Body of pancreas (tissue), 4 donors: Measurements from ENCODE around the gene DNAJC17. TPM values are rescaled to one million over a fixed set of nuclear protein-coding genes. Genes with fewer than 3 reads are reported as not detected.

Source experiments
- ATAC-seq: fragments of 150-250 bp; one replicate; pipeline ENCODE4 v1.9.1; 2016
- DNase-seq, 4 donors: peaks; one replicate each; pipeline ENCODE4 v3.0.0-alpha.2; 2019
- H3K27ac ChIP-seq, 4 donors: fragments of 200-600 bp; sonication (generic); 1 replicate in 3 of 4; 2 replicates in 1 of 4; pipeline versions ENCODE4 v1.5.1 to v1.6.1; 2016 to 2019; ENCODE audit warnings: mild to moderate bottlenecking in 1 of 4, mixed read lengths in 1 of 4, moderate library complexity in 1 of 4
- H3K27me3 ChIP-seq, 2 donors: fragments of 200-600 bp; sonication (generic); one replicate each; pipeline ENCODE4 v1.6.0; 2016; ENCODE audit warnings: mild to moderate bottlenecking in 1 of 2
- H3K36me3 ChIP-seq, 2 donors: fragments of 200-600 bp; sonication (generic); replicated peaks in 1 of 2; 2 replicates each; pipeline ENCODE4 v1.5.1; 2016; ENCODE audit warnings: low read depth in 2 of 2; ENCODE audit not compliant: insufficient read depth in 1 of 2
- H3K4me1 ChIP-seq: fragments of 200-600 bp; sonication (generic); one replicate; pipeline ENCODE4 v1.6.0; 2016
- H3K4me3 ChIP-seq, 2 donors: fragments of 200-600 bp; sonication (generic); 1 replicate in 1 of 2; 2 replicates in 1 of 2; pipeline ENCODE4 v1.5.1; 2016 to 2019
- H3K9me3 ChIP-seq, 3 donors: fragments of 200-600 bp; sonication (generic); 1 replicate in 2 of 3; 2 replicates in 1 of 3; pipeline ENCODE4 v1.5.1; 2016
- POLR2A ChIP-seq, 3 donors: fragments of 450-650 bp; IDR thresholded peaks; one replicate each; pipeline ENCODE4 v1.6.1; 2016; ENCODE audit warnings: antibody characterized with exemption in 3 of 3, mild to moderate bottlenecking in 2 of 3
- WGBS, 2 donors: methylation state at CpG; one replicate each; pipeline ENCODE4 v1.1.5; 2017; 5-methylcytosine and 5-hydroxymethylcytosine counted together
- intact Hi-C: fragments of 100-400 bp; cut with DNase I; formaldehyde crosslinking; loops from one replicate; pipeline ENCODE4 v1.15.1; 2023
- total RNA-seq, 2 donors: library from RNA; depleted of rRNA; stranded (reverse); fragments of >200 nt; gene quantifications; one replicate each; pipeline ENCODE4 v1.1.0, GENCODE V29; 2016
- TF ChIP-seq, protein P1 (sequence below), 7 experiments: fragments of 450-650 bp in 4 of 7; fragments of 200-600 bp in 3 of 7; sonication (generic) in 3 of 7; IDR thresholded peaks; one replicate each; pipeline ENCODE4 v1.5.1; 2016 to 2019; ENCODE audit warnings: antibody characterized with exemption in 7 of 7

The DNAJC17 gene
- total RNA-seq, 2 donors from 2014 or later = 18.7 to 36.6 TPM

DNA sequence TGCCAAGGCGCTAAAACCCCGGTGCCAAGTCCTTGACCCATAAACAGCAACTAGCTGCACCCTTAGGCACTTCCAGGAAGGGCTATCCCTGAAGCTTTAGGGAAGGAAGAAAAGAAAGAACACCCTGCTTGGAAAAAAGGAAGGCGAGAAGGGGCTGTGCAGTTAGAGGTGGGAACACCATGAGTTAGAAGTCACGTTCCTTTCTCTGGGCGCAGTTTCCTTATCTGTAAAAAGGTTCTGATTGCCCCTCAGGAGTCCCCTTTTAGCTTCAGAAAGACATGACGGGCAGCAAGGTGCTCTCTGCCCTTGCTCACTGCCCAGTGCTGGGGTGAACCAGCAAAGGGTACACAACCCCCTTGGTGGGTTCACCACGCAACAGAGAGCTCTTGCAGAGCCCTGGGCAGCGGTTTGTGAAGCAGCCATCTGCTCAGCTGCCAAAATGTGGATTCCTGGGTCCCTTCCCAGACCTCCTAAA lies 42.6 kb downstream of the DNAJC17 start:
- TF ChIP-seq POLR2A (IDR thresholded peaks at IDR 0.05) = no peak
- TF ChIP-seq, protein P1, sequence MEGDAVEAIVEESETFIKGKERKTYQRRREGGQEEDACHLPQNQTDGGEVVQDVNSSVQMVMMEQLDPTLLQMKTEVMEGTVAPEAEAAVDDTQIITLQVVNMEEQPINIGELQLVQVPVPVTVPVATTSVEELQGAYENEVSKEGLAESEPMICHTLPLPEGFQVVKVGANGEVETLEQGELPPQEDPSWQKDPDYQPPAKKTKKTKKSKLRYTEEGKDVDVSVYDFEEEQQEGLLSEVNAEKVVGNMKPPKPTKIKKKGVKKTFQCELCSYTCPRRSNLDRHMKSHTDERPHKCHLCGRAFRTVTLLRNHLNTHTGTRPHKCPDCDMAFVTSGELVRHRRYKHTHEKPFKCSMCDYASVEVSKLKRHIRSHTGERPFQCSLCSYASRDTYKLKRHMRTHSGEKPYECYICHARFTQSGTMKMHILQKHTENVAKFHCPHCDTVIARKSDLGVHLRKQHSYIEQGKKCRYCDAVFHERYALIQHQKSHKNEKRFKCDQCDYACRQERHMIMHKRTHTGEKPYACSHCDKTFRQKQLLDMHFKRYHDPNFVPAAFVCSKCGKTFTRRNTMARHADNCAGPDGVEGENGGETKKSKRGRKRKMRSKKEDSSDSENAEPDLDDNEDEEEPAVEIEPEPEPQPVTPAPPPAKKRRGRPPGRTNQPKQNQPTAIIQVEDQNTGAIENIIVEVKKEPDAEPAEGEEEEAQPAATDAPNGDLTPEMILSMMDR (IDR thresholded peaks at IDR 0.05) = no peak
- 8 to 14% methylated on average over 6 to 8 of the region's 8 CpGs for WGBS, 2 donors
- no peaks in the 10 kb centered on the region for H3K36me3 ChIP-seq
- DNase-seq = no peak
- H3K4me3 ChIP-seq = peak overlapping the region in 1 of 2 donors; percentile 18
- peaks cover 36% of the 10 kb centered on the region for H3K4me1 ChIP-seq
- H3K9me3 ChIP-seq = no peaks in the 10 kb centered on the region
- no peaks in the 10 kb centered on the region for H3K27me3 ChIP-seq
- no peak for ATAC-seq
- intact Hi-C loops = no loop called here
- peak overlapping the region; percentile 72 to 94 (median 86) for H3K27ac ChIP-seq

DNA sequence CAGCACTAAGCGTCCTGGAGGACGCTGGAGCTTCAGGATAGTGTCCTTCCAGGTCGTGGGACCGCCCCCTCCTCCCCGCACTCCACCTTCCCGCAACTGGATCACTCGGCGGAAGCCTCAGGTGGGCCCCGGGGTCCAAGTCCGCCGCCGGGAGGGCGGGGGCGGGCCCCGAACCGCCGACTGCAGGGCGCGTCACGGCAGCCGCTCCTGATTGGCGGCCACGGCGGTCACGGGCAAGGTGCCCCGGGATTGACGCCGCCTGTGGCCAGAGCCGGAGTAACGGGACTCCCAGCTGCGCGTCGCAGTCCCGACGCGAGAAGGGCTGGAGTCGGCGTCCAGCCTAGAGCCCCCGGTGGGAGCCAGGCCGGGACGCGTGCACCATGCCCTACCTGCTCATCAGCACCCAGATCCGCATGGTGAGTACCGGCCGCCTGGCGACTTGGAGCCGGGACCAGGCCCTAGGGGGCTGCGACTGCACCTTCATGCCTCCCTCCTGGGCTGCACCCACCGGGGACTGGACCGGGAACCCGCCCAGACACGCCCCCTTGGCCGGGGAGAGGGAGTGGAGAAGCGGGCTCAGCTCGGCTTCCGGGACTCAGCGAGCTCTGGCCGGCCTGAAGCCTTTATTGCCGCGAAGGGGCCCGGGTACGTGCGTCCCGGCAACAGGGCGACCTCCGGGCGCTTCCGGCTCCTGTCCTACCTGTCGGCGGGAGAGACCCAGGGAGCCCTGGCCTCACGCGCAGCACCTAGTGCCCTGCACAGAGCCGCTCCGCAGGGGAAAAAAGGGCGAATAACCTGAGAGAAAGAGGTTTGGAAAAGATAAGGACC lies 43.3 kb downstream of the DNAJC17 start, which contains the start of gene GCHFR:
TSS of gene GCHFR (plus strand) at position 268 of the 828 bp plus-strand sequence. CDS start at position 381, 113 bp downstream.
- no peaks in the 10 kb centered on the region for H3K27me3 ChIP-seq
- H3K4me3 ChIP-seq = peak within 1 kb of the TSS; percentile 18 to 20
- H3K9me3 ChIP-seq = no peaks in the 10 kb centered on the region
- H3K4me1 ChIP-seq = peaks cover 36% of the 10 kb centered on the region
- WGBS, 2 donors = 0 to 1% methylated on average over 11 to 75 of the region's 75 CpGs
- intact Hi-C loops = no loop called here
- peak within 1 kb of the TSS; percentile 72 to 94 (median 86) for H3K27ac ChIP-seq
- TF ChIP-seq, protein P1 (IDR thresholded peaks at IDR 0.05) = peak in 6 of 7 experiments; percentile 32 to 52 (median 42)
- TF ChIP-seq POLR2A (IDR thresholded peaks at IDR 0.05) = peak; percentile 37 to 67 (median 62)
- peak; percentile 77 to 85 (median 82) for DNase-seq
- peak; percentile 79 for ATAC-seq
- H3K36me3 ChIP-seq = no peaks in the 10 kb centered on the region

DNA sequence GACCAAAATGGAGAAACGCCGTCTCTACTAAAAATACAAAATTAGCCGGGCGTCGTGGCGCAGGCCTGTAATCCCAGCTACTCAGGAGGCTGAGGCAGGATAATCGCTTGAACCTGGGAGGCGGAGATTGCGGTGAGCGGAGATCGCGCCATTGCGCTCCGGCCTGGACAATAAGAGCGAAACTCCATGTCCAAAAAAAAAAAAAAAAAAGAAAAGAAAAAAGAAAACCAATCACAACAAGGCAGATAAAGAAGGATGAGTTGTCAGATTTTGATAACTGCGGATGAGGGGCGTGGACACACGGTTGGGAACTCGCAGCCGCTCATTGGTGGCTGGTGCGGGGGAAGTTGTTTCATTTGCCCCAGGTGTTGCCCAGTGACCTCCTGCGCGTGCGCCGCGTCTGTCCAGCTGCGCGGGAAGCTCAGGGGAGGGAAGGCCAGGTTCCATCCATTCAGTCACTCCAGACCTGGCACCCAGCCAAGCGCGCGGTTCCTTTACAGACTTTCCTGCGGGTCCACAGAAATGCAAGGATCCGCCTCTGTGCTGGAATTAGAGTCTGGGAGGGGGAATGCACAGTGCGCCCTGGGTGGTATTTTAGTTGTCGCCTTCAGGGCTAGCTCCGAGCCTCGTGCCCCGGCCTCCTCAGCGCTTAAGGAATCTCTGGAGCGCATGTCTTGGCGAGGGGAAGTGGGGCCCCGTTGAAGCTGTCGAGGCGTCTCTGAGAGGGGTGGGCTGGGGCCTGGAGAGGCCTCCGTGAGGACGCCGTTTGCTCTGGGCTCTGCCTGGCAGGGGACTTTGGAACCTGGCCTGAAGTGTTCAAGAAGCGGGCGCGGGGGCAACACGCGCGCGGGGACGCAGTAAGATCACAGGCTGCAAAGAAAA lies 44.1 kb downstream of the DNAJC17 start:
- intact Hi-C loops = no loop called here
- Histone ChIP-seq H3K4me3 (peak overlapping the region; percentile 18 to 20), H3K27me3 (no peaks in the 10 kb centered on the region), H3K36me3 (no peaks in the 10 kb centered on the region), H3K27ac (peak overlapping the region; percentile 72 to 94 (median 86)), H3K4me1 (peaks cover 36% of the 10 kb centered on the region), H3K9me3 (no peaks in the 10 kb centered on the region)
- DNase-seq (peak; percentile 83 to 89 (median 86)), ATAC-seq (peak; percentile 54)
- 27 to 39% methylated on average over 39 to 55 of the region's 55 CpGs for WGBS, 2 donors
- no peak for TF ChIP-seq POLR2A (IDR thresholded peaks at IDR 0.05)
- TF ChIP-seq, protein P1 (IDR thresholded peaks at IDR 0.05) = no peak

DNA sequence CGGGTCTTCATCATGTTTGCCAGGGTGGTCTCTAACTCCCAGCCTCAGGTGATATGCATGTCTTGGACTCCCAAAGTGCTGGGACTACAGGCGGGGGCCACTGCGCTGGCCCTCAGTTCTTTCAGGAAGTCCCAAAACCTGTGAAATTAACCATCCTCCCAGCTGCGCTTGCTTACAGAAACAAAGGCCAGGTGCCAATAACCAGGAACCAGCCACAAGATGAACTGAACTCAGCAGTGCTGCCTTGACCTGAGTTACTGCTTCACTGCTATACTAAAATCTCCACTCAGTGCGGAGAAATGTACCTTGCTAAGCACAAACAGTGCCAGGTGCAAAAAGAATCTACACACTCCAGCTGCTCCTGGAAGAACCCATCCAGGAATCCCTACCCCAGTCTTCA lies 47.3 kb downstream of the DNAJC17 start:
- H3K36me3 ChIP-seq = no peaks in the 10 kb centered on the region
- TF ChIP-seq, protein P1 (IDR thresholded peaks at IDR 0.05) = no peak
- no peak for TF ChIP-seq POLR2A (IDR thresholded peaks at IDR 0.05)
- peaks cover 32% of the 10 kb centered on the region for H3K4me1 ChIP-seq
- no peak for DNase-seq
- 88 to 95% methylated on average over 4 to 5 of the region's 5 CpGs for WGBS, 2 donors
- no peak overlapping the region for H3K27ac ChIP-seq
- H3K4me3 ChIP-seq = no peak overlapping the region
- ATAC-seq = no peak
- no peaks in the 10 kb centered on the region for H3K27me3 ChIP-seq
- intact Hi-C loops = no loop called here
- H3K9me3 ChIP-seq = no peaks in the 10 kb centered on the region
